HL-60 (cell line): ENCODE measurements around the gene STYX.

ENCODE experiments used
- DNase-seq, 2 experiments: peaks; one replicate each; pipeline ENCODE4 v3.0.0-alpha.2; 2010 to 2020; ENCODE audit warnings: low read depth in 1 of 2, low spot score in 1 of 2
- H3K27ac ChIP-seq: fragments of 250-450 bp; sonication (Bioruptor Pico); replicated peaks from 2 replicates; pipeline ENCODE4 v1.5.1; 2020; ENCODE audit warnings: mild to moderate bottlenecking, moderate library complexity
- H3K27me3 ChIP-seq: fragments of 250-450 bp; sonication (Bioruptor Pico); 2 replicates; pipeline ENCODE4 v1.5.1; 2021; ENCODE audit warnings: mild to moderate bottlenecking, moderate library complexity; ENCODE audit not compliant: insufficient read depth, poor library complexity, severe bottlenecking
- H3K4me3 ChIP-seq: replicated peaks from 2 replicates; pipeline ENCODE4 v1.5.1; 2011; ENCODE audit warnings: mild to moderate bottlenecking, control low read depth, low read length; ENCODE audit not compliant: insufficient read depth
- GABPA ChIP-seq: IDR thresholded peaks from 2 replicates; pipeline ENCODE4 v1.6.1; 2012; ENCODE audit warnings: low read depth
- POLR2AphosphoS5 ChIP-seq: IDR thresholded peaks from 2 replicates; pipeline ENCODE4 v1.6.1; 2012; ENCODE audit warnings: low read depth
- SPI1 ChIP-seq: IDR thresholded peaks from 2 replicates; pipeline ENCODE4 v1.6.1; 2012; ENCODE audit warnings: low read depth, mild to moderate bottlenecking, borderline replicate concordance
- TF ChIP-seq, protein P1 (sequence below): IDR thresholded peaks from one replicate; pipeline ENCODE4 v1.5.1; 2011; ENCODE audit warnings: low read length, control low read depth, inconsistent platforms; ENCODE audit not compliant: insufficient read depth
- TF ChIP-seq, protein P2 (sequence below): IDR thresholded peaks from 2 replicates; pipeline ENCODE4 v1.6.1; 2012; ENCODE audit warnings: low read depth; ENCODE audit not compliant: insufficient replicate concordance

STYX gene

DNA sequence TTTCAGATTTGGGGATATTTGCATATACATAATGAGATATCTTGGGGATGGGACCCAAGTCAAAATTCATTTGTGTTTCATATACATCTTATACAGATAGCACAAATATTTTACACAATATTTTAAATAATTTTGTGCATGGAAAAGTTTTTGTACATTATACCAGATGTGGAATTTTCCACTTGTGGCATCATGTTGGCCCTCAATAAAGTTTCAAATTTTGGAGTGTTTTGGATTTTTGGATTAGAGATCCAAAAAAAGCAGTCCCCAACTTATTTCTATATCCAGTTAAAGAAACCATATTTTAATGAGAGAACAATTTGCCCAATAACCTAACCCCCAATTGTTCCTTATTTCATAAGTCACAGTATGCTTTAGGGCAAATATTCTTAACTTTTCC lies 56.9 kb downstream of the STYX start:
- H3K27ac ChIP-seq: no peak overlapping the region
- TF ChIP-seq, protein P1, sequence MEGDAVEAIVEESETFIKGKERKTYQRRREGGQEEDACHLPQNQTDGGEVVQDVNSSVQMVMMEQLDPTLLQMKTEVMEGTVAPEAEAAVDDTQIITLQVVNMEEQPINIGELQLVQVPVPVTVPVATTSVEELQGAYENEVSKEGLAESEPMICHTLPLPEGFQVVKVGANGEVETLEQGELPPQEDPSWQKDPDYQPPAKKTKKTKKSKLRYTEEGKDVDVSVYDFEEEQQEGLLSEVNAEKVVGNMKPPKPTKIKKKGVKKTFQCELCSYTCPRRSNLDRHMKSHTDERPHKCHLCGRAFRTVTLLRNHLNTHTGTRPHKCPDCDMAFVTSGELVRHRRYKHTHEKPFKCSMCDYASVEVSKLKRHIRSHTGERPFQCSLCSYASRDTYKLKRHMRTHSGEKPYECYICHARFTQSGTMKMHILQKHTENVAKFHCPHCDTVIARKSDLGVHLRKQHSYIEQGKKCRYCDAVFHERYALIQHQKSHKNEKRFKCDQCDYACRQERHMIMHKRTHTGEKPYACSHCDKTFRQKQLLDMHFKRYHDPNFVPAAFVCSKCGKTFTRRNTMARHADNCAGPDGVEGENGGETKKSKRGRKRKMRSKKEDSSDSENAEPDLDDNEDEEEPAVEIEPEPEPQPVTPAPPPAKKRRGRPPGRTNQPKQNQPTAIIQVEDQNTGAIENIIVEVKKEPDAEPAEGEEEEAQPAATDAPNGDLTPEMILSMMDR: no peak
- TF ChIP-seq GABPA (no peak), SPI1 (no peak), POLR2AphosphoS5 (no peak)
- TF ChIP-seq, protein P2, sequence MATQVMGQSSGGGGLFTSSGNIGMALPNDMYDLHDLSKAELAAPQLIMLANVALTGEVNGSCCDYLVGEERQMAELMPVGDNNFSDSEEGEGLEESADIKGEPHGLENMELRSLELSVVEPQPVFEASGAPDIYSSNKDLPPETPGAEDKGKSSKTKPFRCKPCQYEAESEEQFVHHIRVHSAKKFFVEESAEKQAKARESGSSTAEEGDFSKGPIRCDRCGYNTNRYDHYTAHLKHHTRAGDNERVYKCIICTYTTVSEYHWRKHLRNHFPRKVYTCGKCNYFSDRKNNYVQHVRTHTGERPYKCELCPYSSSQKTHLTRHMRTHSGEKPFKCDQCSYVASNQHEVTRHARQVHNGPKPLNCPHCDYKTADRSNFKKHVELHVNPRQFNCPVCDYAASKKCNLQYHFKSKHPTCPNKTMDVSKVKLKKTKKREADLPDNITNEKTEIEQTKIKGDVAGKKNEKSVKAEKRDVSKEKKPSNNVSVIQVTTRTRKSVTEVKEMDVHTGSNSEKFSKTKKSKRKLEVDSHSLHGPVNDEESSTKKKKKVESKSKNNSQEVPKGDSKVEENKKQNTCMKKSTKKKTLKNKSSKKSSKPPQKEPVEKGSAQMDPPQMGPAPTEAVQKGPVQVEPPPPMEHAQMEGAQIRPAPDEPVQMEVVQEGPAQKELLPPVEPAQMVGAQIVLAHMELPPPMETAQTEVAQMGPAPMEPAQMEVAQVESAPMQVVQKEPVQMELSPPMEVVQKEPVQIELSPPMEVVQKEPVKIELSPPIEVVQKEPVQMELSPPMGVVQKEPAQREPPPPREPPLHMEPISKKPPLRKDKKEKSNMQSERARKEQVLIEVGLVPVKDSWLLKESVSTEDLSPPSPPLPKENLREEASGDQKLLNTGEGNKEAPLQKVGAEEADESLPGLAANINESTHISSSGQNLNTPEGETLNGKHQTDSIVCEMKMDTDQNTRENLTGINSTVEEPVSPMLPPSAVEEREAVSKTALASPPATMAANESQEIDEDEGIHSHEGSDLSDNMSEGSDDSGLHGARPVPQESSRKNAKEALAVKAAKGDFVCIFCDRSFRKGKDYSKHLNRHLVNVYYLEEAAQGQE: no peak
- no peak overlapping the region for H3K4me3 ChIP-seq
- no peak for DNase-seq
- no peaks in the 10 kb centered on the region for H3K27me3 ChIP-seq

DNA sequence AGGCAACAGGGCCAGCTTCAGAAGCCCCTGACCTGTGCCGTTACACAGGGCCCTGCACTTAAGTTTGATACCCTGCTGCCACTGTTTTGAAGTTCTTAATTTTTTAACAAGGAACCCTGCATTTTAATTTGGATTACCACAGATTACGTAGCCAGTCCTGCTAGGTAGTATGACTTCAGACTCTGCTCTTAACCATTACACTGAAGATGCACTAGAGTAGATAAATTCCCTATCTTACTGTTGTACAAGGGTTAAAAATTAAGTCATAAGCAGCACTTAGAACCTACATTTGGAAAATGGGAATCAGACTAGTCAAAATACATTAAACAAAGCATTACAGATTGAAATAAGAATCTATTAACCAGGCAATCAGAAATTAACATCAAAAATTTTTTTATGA lies 59.2 kb downstream of the STYX start:
- no peaks in the 10 kb centered on the region for H3K27me3 ChIP-seq
- H3K4me3 ChIP-seq: no peak overlapping the region
- TF ChIP-seq GABPA: no peak
- TF ChIP-seq, protein P2: no peak
- TF ChIP-seq, protein P1: no peak
- no peak for TF ChIP-seq POLR2AphosphoS5
- TF ChIP-seq SPI1: no peak

DNA sequence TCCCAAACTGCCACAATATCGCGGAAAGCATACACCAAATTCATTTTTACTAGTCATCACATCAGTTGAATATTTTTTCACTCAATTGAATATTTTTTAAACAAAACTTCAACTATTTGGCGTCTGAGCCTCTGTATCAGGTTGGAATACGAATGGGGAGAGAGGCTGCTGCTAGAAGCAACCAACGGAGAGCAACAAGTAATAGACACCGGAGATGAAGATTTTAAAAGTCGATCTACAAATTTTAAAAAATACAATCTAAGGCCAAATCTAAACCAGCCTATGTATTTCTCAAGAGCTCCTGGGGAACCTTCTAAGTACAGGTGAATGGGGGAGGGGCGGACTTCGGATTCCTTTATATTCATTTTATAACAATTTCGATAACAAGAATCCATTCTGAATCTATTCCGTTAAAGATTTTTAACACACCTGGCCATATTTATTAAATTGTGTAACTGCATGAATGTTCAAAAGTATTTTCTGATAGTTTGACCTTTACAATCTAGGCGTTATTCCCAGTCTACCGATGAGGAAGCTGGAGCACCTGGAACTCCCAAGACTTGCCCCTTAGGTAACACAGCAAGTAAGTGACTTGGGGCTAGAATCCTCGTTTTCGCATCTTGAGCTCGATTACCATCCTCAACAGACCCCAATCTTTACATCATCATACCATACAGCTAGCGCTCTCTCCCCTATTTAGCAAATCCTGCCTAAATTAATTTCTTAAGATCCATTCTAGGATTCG lies 60.2 kb downstream of the STYX start:
- no peak for DNase-seq
- H3K27ac ChIP-seq: no peak overlapping the region

More for the DNA sequence above, 59.2 kb downstream of the STYX start:
- no peak for DNase-seq
- no peak overlapping the region for H3K27ac ChIP-seq

More for the DNA sequence above, 60.2 kb downstream of the STYX start:
- TF ChIP-seq, protein P2: no peak
- TF ChIP-seq GABPA (no peak), SPI1 (no peak), POLR2AphosphoS5 (no peak)
- Histone ChIP-seq H3K27me3 (no peaks in the 10 kb centered on the region), H3K4me3 (peak overlapping the region; percentile 76)
